ENCODE data around the gene COBL. TPM values are rescaled to one million over a fixed set of nuclear protein-coding genes. Genes with fewer than 3 reads are reported as not detected.

Gene COBL
- total and polyA plus RNA-seq, 2 donors (not counting 3 experiments of a cell fraction or from before 2014, with no cell fraction given): 0.11 TPM; not detected in 1

DNA sequence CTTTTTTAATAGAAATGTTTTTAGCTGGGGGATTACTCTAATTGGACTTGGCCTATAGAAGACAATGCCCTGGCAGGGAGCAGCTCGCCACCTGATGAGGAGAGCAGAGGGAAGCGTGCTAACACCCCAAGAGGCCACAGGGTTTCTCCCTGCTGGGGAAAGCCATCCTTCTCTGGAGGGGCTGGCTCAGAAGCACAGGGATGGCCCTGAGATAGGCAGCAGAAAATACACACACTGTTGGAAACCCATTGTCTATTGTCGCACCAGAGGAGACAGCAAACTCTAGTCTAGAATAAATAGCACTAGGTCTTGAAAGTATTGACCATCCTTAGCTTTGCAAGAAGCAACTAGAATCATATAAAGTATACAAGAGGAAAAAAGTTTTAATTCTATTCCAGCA, 5.4 kb downstream of the COBL start:
- Histone ChIP-seq H3K4me2 (ENCODE audit: insufficient read depth, low read length) (no peak overlapping the region), H3K4me3 (replicated peaks in 1 of 3; ENCODE audit: insufficient read depth in 1 of 3, low read depth in 1 of 3, low read length in 3 of 3) (no peak overlapping the region), H3K27me3 (ENCODE audit: control insufficient read depth in 2 of 2, insufficient read depth in 2 of 2, low read length in 2 of 2) (peaks cover 15 to 20% of the 10 kb centered on the region in 2 experiments), H3K36me3 (ENCODE audit: control insufficient read depth in 2 of 2, extremely low read depth in 1 of 2, insufficient read depth in 2 of 2, low read length in 2 of 2) (no peaks in the 10 kb centered on the region), H4K20me1 (replicated peaks; ENCODE audit: control insufficient read depth, extremely low read depth, insufficient read depth, low read length) (no peaks in the 10 kb centered on the region), H3K27ac (ENCODE audit: insufficient read depth, low read depth, low read length) (no peak overlapping the region), H3K4me1 (ENCODE audit: control insufficient read depth, extremely low read depth, insufficient read depth, low read length) (peaks cover 2% of the 10 kb centered on the region), H3K9me3 (replicated peaks; ENCODE audit: control insufficient read depth, insufficient read depth, low read length) (no peaks in the 10 kb centered on the region), H2AFZ (ENCODE audit: low read depth, low read length) (no peak overlapping the region), H3K9ac (replicated peaks; ENCODE audit: extremely low read depth, insufficient read depth, low read length) (no peak overlapping the region), H3K79me2 (ENCODE audit: control insufficient read depth, insufficient read depth, low read length) (no peaks in the 10 kb centered on the region), H3K9me1 (replicated peaks; ENCODE audit: control insufficient read depth, extremely low read depth, insufficient read depth, low read length) (no peaks in the 10 kb centered on the region)
- DNase-seq (ENCODE audit: low read depth, low spot score): no peak
- POLR2A ChIA-PET: no interaction called here
- TF ChIP-seq, protein P1, sequence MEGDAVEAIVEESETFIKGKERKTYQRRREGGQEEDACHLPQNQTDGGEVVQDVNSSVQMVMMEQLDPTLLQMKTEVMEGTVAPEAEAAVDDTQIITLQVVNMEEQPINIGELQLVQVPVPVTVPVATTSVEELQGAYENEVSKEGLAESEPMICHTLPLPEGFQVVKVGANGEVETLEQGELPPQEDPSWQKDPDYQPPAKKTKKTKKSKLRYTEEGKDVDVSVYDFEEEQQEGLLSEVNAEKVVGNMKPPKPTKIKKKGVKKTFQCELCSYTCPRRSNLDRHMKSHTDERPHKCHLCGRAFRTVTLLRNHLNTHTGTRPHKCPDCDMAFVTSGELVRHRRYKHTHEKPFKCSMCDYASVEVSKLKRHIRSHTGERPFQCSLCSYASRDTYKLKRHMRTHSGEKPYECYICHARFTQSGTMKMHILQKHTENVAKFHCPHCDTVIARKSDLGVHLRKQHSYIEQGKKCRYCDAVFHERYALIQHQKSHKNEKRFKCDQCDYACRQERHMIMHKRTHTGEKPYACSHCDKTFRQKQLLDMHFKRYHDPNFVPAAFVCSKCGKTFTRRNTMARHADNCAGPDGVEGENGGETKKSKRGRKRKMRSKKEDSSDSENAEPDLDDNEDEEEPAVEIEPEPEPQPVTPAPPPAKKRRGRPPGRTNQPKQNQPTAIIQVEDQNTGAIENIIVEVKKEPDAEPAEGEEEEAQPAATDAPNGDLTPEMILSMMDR (IDR thresholded peaks at IDR 0.05; ENCODE audit: extremely low read depth in 1 of 2, insufficient read depth in 1 of 2, low read depth in 1 of 2, low read length in 2 of 2): no peak
- TF ChIP-seq FOS (IDR thresholded peaks at IDR 0.05; ENCODE audit: borderline replicate concordance, insufficient read depth, low read length): no peak
- no peak for TF ChIP-seq GATA2 (IDR thresholded peaks at IDR 0.05; ENCODE audit: insufficient read depth, insufficient read length, low read depth, low read length)
- TF ChIP-seq EZH2 (IDR thresholded peaks at IDR 0.05; ENCODE audit: borderline replicate concordance, low read depth, low read length, severe bottlenecking): no peak
- TF ChIP-seq JUN (IDR thresholded peaks at IDR 0.05; ENCODE audit: borderline replicate concordance, insufficient read depth, insufficient read length, low read depth): no peak
- TF ChIP-seq MAX (IDR thresholded peaks at IDR 0.05; ENCODE audit: insufficient read depth, insufficient read length): no peak
- no peak for TF ChIP-seq MYC (IDR thresholded peaks at IDR 0.05; ENCODE audit: low read depth, low read length)
- no peak for TF ChIP-seq POLR2AphosphoS5 (IDR thresholded peaks at IDR 0.05; ENCODE audit: insufficient read depth, low read depth, low read length)
- TF ChIP-seq POLR2A (IDR thresholded peaks at IDR 0.05; ENCODE audit: low read depth, low read length): no peak
- dilution Hi-C loops (cut with MboI; ENCODE audit: extremely low pct_ligation_motif_present, low sequenced_read_pairs) (no loop called here), intact Hi-C loops (cut with micrococcal nuclease) (no loop called here)
- CTCF ChIA-PET: no interaction called here
- no peak for FAIRE-seq
- BruUV-seq (replicated peaks): no TSS peak
